ENCODE data around the gene CPSF3. TPM values are rescaled to one million over a fixed set of nuclear protein-coding genes. Genes with fewer than 3 reads are reported as not detected.

The CPSF3 gene
- total and polyA plus RNA-seq, 7 donors: 14.4 to 33.5 (median 23.2) TPM

GRCh38 chr2:9422321-9423099 lies 944 bp upstream of the CPSF3 start:
- 3 to 8% methylated on average over 42 of the region's 42 CpGs for WGBS, 2 donors
- peaks cover 0 to 10% (median 3%) of the 10 kb centered on the region in 4 donors for H3K36me3 ChIP-seq
- intact Hi-C loops (cut with DNase I): loop anchor here (1.0 to 5.0 kb wide), 5 partner anchors 36 to 278 kb away; partner anchors contain the start of genes ASAP2 and IAH1
- peak overlapping the region; percentile 84 to 99 (median 93) for H3K4me3 ChIP-seq
- DNase-seq: peak; percentile 72
- no peaks in the 10 kb centered on the region for H3K27me3 ChIP-seq
- H3K27ac ChIP-seq: peak overlapping the region; percentile 94 to 97 (median 96)
- peaks cover 0 to 43% (median 34%) of the 10 kb centered on the region in 4 donors for H3K4me1 ChIP-seq
- TF ChIP-seq POLR2AphosphoS5 (IDR thresholded peaks at IDR 0.05): no peak
- no peak for TF ChIP-seq CTCF (IDR thresholded peaks at IDR 0.05)
- TF ChIP-seq POLR2A (IDR thresholded peaks at IDR 0.05): no peak
- TF ChIP-seq EP300 (IDR thresholded peaks at IDR 0.05): no peak
- H3K9me3 ChIP-seq: no peaks in the 10 kb centered on the region

- Histone ChIP-seq H3K4me3 (peak overlapping the region; percentile 84 to 99 (median 93)), H3K36me3 (peaks cover 0 to 4% (median 0%) of the 10 kb centered on the region in 4 donors), H3K4me1 (peaks cover 0 to 38% (median 33%) of the 10 kb centered on the region in 4 donors), H3K27me3 (no peaks in the 10 kb centered on the region), H3K27ac (peak overlapping the region; percentile 94 to 97 (median 96)), H3K9me3 (no peaks in the 10 kb centered on the region)
- no peak for DNase-seq
- TF ChIP-seq EP300 (IDR thresholded peaks at IDR 0.05): no peak
- TF ChIP-seq POLR2A (IDR thresholded peaks at IDR 0.05): no peak
- TF ChIP-seq CTCF (IDR thresholded peaks at IDR 0.05): no peak
- TF ChIP-seq POLR2AphosphoS5 (IDR thresholded peaks at IDR 0.05): no peak
- intact Hi-C loops (cut with DNase I): loop anchor here (1.0 to 5.0 kb wide), 5 partner anchors 37 to 279 kb away; partner anchors contain the start of genes ASAP2 and IAH1
- 0 to 1% methylated on average over 21 of the region's 21 CpGs for WGBS, 2 donors
Measured at GRCh38 chr2:9423922-9424272, 443 bp downstream of the CPSF3 start.

- no peaks in the 10 kb centered on the region for H3K9me3 ChIP-seq
- DNase-seq: no peak
- 48 to 67% methylated on average over 11 of the region's 11 CpGs for WGBS, 2 donors
- peaks cover 0 to 11% (median 0%) of the 10 kb centered on the region in 4 donors for H3K36me3 ChIP-seq
- H3K4me3 ChIP-seq: peak overlapping the region; percentile 84 to 99 (median 93)
- intact Hi-C loops (cut with DNase I): loop anchor here (5.0 kb wide), 1 partner anchor 203 kb away; no protein-coding TSS in a partner anchor
- TF ChIP-seq POLR2A (IDR thresholded peaks at IDR 0.05) (no peak), EP300 (IDR thresholded peaks at IDR 0.05) (no peak), CTCF (IDR thresholded peaks at IDR 0.05) (no peak), POLR2AphosphoS5 (IDR thresholded peaks at IDR 0.05) (no peak)
- H3K27me3 ChIP-seq: no peaks in the 10 kb centered on the region
- H3K4me1 ChIP-seq: peaks cover 0 to 38% (median 33%) of the 10 kb centered on the region in 4 donors
- peak overlapping the region in 2 of 4 donors; percentile 95 to 97 for H3K27ac ChIP-seq
Measured at GRCh38 chr2:9424447-9425164, 1.2 kb downstream of the CPSF3 start.

DNA sequence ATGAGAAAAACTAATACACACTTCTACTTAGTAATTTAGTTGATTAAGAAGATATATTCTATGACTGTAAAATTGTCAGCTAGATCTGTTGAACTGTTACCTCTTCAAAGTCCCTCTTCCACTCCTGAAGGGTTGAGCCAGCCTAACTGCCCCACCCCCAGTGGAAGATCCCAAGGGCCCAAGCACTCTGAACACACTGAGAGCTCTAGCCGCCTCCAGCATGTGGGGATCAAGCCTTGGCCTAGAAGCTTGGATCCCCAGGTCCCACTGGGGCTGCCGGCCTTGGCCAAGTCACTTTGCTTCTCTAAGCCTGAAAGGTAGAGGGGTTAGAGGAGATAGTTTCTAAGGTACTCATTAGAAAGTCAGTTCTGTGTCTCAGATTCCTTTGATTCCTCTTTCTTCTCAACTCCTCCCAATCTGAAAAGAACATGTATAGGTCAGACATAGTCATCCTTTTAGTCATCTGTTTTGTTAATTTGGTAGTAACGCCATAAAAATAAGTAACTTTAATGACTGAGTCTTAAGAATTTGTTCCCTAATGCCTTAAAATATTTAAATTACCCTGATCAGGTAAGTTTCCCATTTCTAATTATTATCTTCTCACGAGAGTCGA lies 5.6 kb downstream of the CPSF3 start:
- Histone ChIP-seq H3K27ac (no peak overlapping the region), H3K4me1 (peaks cover 0 to 11% (median 6%) of the 10 kb centered on the region in 4 donors), H3K27me3 (no peaks in the 10 kb centered on the region), H3K36me3 (peaks cover 0 to 54% (median 30%) of the 10 kb centered on the region in 4 donors), H3K4me3 (no peak overlapping the region), H3K9me3 (no peaks in the 10 kb centered on the region)
- WGBS, 2 donors: 78 to 89% methylated on average over 5 of the region's 5 CpGs
- intact Hi-C loops (cut with DNase I): no loop called here
- TF ChIP-seq POLR2A (IDR thresholded peaks at IDR 0.05): no peak
- no peak for TF ChIP-seq EP300 (IDR thresholded peaks at IDR 0.05)
- no peak for TF ChIP-seq CTCF (IDR thresholded peaks at IDR 0.05)
- TF ChIP-seq POLR2AphosphoS5 (IDR thresholded peaks at IDR 0.05): no peak
- no peak for DNase-seq
